Uterus (tissue), 2 donors: ENCODE measurements around the gene AIG1.

Experiments
- POLR2A ChIP-seq, 2 donors: fragments of 450-650 bp; IDR thresholded peaks; one replicate each; pipeline ENCODE4 v1.6.1; 2016; ENCODE audit warnings: antibody characterized with exemption in 2 of 2, mild to moderate bottlenecking in 1 of 2, moderate library complexity in 1 of 2
- TF ChIP-seq, protein P1 (sequence below), 4 experiments: fragments of 200-600 bp in 2 of 4; fragments of 450-650 bp in 2 of 4; sonication (generic) in 2 of 4; IDR thresholded peaks; one replicate each; pipeline ENCODE4 v1.5.1; 2016 to 2019; ENCODE audit warnings: antibody characterized with exemption in 4 of 4, mild to moderate bottlenecking in 2 of 4, moderate library complexity in 1 of 4

- no peak for TF ChIP-seq POLR2A (IDR thresholded peaks at IDR 0.05)
- TF ChIP-seq, protein P1, sequence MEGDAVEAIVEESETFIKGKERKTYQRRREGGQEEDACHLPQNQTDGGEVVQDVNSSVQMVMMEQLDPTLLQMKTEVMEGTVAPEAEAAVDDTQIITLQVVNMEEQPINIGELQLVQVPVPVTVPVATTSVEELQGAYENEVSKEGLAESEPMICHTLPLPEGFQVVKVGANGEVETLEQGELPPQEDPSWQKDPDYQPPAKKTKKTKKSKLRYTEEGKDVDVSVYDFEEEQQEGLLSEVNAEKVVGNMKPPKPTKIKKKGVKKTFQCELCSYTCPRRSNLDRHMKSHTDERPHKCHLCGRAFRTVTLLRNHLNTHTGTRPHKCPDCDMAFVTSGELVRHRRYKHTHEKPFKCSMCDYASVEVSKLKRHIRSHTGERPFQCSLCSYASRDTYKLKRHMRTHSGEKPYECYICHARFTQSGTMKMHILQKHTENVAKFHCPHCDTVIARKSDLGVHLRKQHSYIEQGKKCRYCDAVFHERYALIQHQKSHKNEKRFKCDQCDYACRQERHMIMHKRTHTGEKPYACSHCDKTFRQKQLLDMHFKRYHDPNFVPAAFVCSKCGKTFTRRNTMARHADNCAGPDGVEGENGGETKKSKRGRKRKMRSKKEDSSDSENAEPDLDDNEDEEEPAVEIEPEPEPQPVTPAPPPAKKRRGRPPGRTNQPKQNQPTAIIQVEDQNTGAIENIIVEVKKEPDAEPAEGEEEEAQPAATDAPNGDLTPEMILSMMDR (IDR thresholded peaks at IDR 0.05): no peak
These were observed 167.0 kb downstream of the AIG1 start for GRCh38 chr6:143227675-143228074.
